Bladder microvascular endothelial cell (primary cell): ENCODE data around the gene DNAJB12. TPM values are rescaled to one million over a fixed set of nuclear protein-coding genes. Genes with fewer than 3 reads are reported as not detected.

ENCODE experiments used
- total RNA-seq: library from RNA; depleted of rRNA; stranded (reverse); fragments of >200 nt; gene quantifications from 2 replicates; pipeline ENCODE4 v1.2.3, GENCODE V29; 2014

Gene DNAJB12
- 18.9 and 29.8 TPM in 2 replicates for total RNA-seq

DNA sequence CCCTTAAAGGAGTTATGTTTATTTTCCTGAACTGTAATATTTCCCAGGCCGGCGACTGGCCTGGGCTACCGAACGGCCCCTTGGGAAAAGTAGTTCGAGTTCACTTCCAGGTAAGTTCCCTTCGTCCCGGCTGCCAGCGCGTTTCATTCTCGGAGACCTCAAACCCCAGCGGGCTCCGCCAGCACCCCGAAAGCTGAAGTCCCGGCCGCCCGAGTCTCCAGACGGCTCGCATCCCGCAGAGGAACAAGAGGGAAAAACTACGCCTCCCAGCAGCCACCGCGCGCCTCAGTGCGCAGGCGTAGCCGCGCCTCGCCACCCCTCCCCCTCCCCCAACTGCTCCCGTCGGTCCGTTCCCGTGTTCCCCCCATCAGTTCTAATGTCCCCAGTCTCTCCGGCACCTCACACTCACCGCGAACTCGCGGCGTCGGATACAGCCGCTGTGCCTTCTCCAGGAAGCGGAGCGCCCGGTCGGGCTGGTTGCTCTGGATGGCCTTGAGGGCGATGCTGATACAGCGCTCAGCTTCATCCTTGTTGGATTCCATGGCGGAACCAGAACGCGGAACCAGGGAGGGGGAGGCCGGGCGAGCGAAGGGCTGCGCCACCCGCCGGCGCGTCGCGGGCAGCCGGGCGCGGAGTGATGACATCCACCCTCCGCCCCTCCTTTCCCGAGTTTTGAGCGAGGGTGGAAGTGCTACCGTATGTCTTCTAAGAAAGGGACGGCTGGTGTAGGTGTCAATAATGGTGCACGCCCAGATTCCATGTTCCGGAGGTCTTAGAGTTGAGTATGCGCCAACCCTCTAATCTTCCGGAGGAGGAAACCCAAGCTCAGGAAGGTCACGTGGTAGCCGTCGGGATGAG, at the start of gene DNAJB12:
Gene DNAJB12, minus strand, starts transcription at position 564 of the 858 bp plus-strand sequence. Its CDS starts 22 bp downstream, at position 542.

Other genes with a start within 250 kb of the DNAJB12 start
- 26.9 and 48.4 TPM in 2 replicates for gene ANAPC16, start 138.9 kb downstream of the DNAJB12 start, total RNA-seq
- gene ASCC1, start 138.6 kb downstream of the DNAJB12 start, total RNA-seq = 19.6 and 31.2 TPM in 2 replicates
- gene DDIT4, start 81.0 kb downstream of the DNAJB12 start, total RNA-seq = 166 and 174 TPM in 2 replicates